IMR-90 (cell line): ENCODE measurements around the gene RIPOR2. TPM values are rescaled to one million over a fixed set of nuclear protein-coding genes. Genes with fewer than 3 reads are reported as not detected.

Experiments used
- ATAC-seq: fragments of 200-7000 bp; cut with Tn5 transposase; 2 replicates; pipeline ENCODE4 v1.9.1; 2020; ENCODE audit warnings: low read depth, mild to moderate bottlenecking, moderate library complexity
- BruUV-seq: library from RNA; stranded (reverse); fragments of 400-500 nt; replicated peaks from 2 replicates; lab custom pipeline; 2021; lab: Mats Ljungman, UMichigan
- CTCF ChIA-PET: fragments of 300-600 bp; formaldehyde crosslinking; extraction: SDS; loops from one replicate; lab custom pipeline; 2021; ENCODE audit warnings: antibody characterized with exemption; lab: Yijun Ruan, JAX
- POLR2A ChIA-PET: fragments of 300-600 bp; sonication (Branson Sonifier 250); formaldehyde crosslinking; loops from one replicate; lab custom pipeline; 2022; ENCODE audit warnings: antibody characterized with exemption; ENCODE audit not compliant: unreplicated experiment; lab: Charles Lee
- DNase-seq: peaks from one replicate; pipeline ENCODE4 v3.0.0; 2013
- H2AFZ ChIP-seq: replicated peaks from 2 replicates; pipeline ENCODE3; 2013; ENCODE audit warnings: low read length, mild to moderate bottlenecking; ENCODE audit not compliant: poor library complexity
- H2AK5ac ChIP-seq: 2 replicates; pipeline ENCODE4 v1.6.1; 2013; ENCODE audit warnings: low read depth, low read length, inconsistent platforms
- H2AK9ac ChIP-seq: replicated peaks from 2 replicates; pipeline ENCODE3; 2013; ENCODE audit warnings: mild to moderate bottlenecking, low read depth, low read length, moderate library complexity; ENCODE audit not compliant: poor library complexity
- H2BK120ac ChIP-seq: 2 replicates; pipeline ENCODE4 v1.6.1; 2013; ENCODE audit warnings: low read depth, low read length, inconsistent platforms
- H2BK15ac ChIP-seq: 3 replicates; pipeline ENCODE4 v1.6.1; 2013; ENCODE audit warnings: low read depth, low read length, inconsistent platforms
- H2BK20ac ChIP-seq: 2 replicates; pipeline ENCODE4 v1.6.1; 2013; ENCODE audit warnings: low read depth, mild to moderate bottlenecking, inconsistent platforms, low read length, moderate library complexity
- H2BK5ac ChIP-seq: 2 replicates; pipeline ENCODE4 v1.6.1; 2013; ENCODE audit warnings: mild to moderate bottlenecking, low read depth, low read length, inconsistent platforms; ENCODE audit not compliant: poor library complexity, severe bottlenecking
- H3K14ac ChIP-seq: replicated peaks from 2 replicates; pipeline ENCODE4 v1.6.1; 2013; ENCODE audit warnings: low read depth, low read length, inconsistent platforms
- H3K18ac ChIP-seq: 2 replicates; pipeline ENCODE4 v1.6.1; 2013; ENCODE audit warnings: low read depth, low read length, control low read depth
- H3K23ac ChIP-seq: 2 replicates; pipeline ENCODE4 v1.6.1; 2013; ENCODE audit warnings: low read depth, low read length, inconsistent platforms
- H3K27ac ChIP-seq: 2 replicates; pipeline ENCODE4 v1.5.1; 2013; ENCODE audit warnings: mild to moderate bottlenecking, control low read depth, low read length; ENCODE audit not compliant: insufficient read depth
- H3K27me3 ChIP-seq: 2 replicates; pipeline ENCODE4 v1.6.1; 2013; ENCODE audit warnings: low read length; ENCODE audit not compliant: control insufficient read depth, insufficient read depth
- H3K36me3 ChIP-seq: 2 replicates; pipeline ENCODE4 v1.6.1; 2013; ENCODE audit warnings: low read length, mixed read lengths; ENCODE audit not compliant: control insufficient read depth, insufficient read depth
- H3K4ac ChIP-seq: 2 replicates; pipeline ENCODE4 v1.6.1; 2013; ENCODE audit warnings: low read depth, low read length, inconsistent platforms
- H3K4me1 ChIP-seq: 2 replicates; pipeline ENCODE4 v1.6.1; 2013; ENCODE audit warnings: low read length, mixed read lengths; ENCODE audit not compliant: control insufficient read depth, insufficient read depth
- H3K4me2 ChIP-seq: 2 replicates; pipeline ENCODE4 v1.6.1; 2013; ENCODE audit warnings: low read depth, mild to moderate bottlenecking, control low read depth, low read length, moderate library complexity
- H3K4me3 ChIP-seq: 2 replicates; pipeline ENCODE4 v1.5.1; 2013; ENCODE audit warnings: low read depth, mild to moderate bottlenecking, control low read depth, low read length, moderate library complexity; ENCODE audit not compliant: insufficient read depth
- H3K56ac ChIP-seq: 2 replicates; pipeline ENCODE4 v1.6.1; 2013; ENCODE audit warnings: low read length, inconsistent platforms; ENCODE audit not compliant: insufficient read depth; ENCODE audit errors: extremely low read depth
- H3K79me1 ChIP-seq, 2 experiments: 2 replicates each; pipeline ENCODE4 v1.6.1; 2013; ENCODE audit warnings: low read length in 2 of 2, inconsistent platforms in 1 of 2, low read depth in 1 of 2
- H3K9ac ChIP-seq: 2 replicates; pipeline ENCODE4 v1.6.1; 2013; ENCODE audit warnings: low read depth, low read length, control low read depth
- H3K9me1 ChIP-seq: 2 replicates; pipeline ENCODE4 v1.6.1; 2013; ENCODE audit warnings: low read length, inconsistent platforms; ENCODE audit not compliant: insufficient read depth
- H3K9me3 ChIP-seq: 2 replicates; pipeline ENCODE4 v1.6.1; 2013; ENCODE audit warnings: low read length; ENCODE audit not compliant: control insufficient read depth, insufficient read depth
- H4K20me1 ChIP-seq: 2 replicates; pipeline ENCODE4 v1.6.1; 2013; ENCODE audit warnings: low read length, inconsistent platforms; ENCODE audit not compliant: insufficient read depth
- H4K5ac ChIP-seq: 2 replicates; pipeline ENCODE4 v1.6.1; 2013; ENCODE audit warnings: mild to moderate bottlenecking, low read depth, low read length, control low read depth
- H4K8ac ChIP-seq, 2 experiments: 2 replicates each; pipeline ENCODE4 v1.6.1; 2013; ENCODE audit warnings: low read depth in 2 of 2, low read length in 2 of 2, control low read depth in 1 of 2, inconsistent platforms in 1 of 2
- H4K91ac ChIP-seq: 2 replicates; pipeline ENCODE4 v1.6.1; 2013; ENCODE audit warnings: low read depth, low read length, inconsistent platforms; ENCODE audit not compliant: insufficient read depth
- BHLHE40 ChIP-seq: fragments of 150-350 bp; IDR thresholded peaks from 2 replicates; pipeline ENCODE4 v1.6.1; 2016; ENCODE audit warnings: mild to moderate bottlenecking, low read depth, low read length
- CEBPB ChIP-seq: IDR thresholded peaks from 2 replicates; pipeline ENCODE4 v1.6.1; 2012; ENCODE audit warnings: low read depth, low read length, improper control_type of control experiment
- MXI1 ChIP-seq: IDR thresholded peaks from 2 replicates; pipeline ENCODE4 v1.6.1; 2012; ENCODE audit warnings: low read depth, mild to moderate bottlenecking, low read length, moderate library complexity, borderline replicate concordance
- NFE2L2 ChIP-seq: fragments of 150-350 bp; IDR thresholded peaks from 2 replicates; pipeline ENCODE4 v1.6.1; 2016; ENCODE audit warnings: low read depth, mild to moderate bottlenecking, low read length
- POLR2A ChIP-seq: IDR thresholded peaks from 2 replicates; pipeline ENCODE4 v1.6.1; 2012; ENCODE audit warnings: mild to moderate bottlenecking, low read depth, low read length
- RCOR1 ChIP-seq: IDR thresholded peaks from 2 replicates; pipeline ENCODE4 v1.6.1; 2012; ENCODE audit warnings: mild to moderate bottlenecking, low read length, improper control_type of control experiment; ENCODE audit not compliant: insufficient replicate concordance
- WGBS, 2 experiments: methylation state at CpG; one replicate each; pipeline versions ENCODE4 v1.1.5 to v1.1.7; 2013; ENCODE audit warnings: missing lambda C conversion rate in 2 of 2; ENCODE audit not compliant: insufficient read length in 1 of 2; ENCODE audit errors: extremely low coverage in 2 of 2; 5-methylcytosine and 5-hydroxymethylcytosine counted together
- dilution Hi-C: fragments of 300-500 bp; cut with HindIII; formaldehyde crosslinking; loops from one replicate; pipeline ENCODE4 v1.14.3; 2018; ENCODE audit warnings: low sequenced_read_pairs; ENCODE audit not compliant: unreplicated experiment
- in situ Hi-C: fragments of 300-500 bp; cut with MboI; formaldehyde crosslinking; loops from 3 replicates; pipeline ENCODE4 v1.14.3; 2019; ENCODE audit warnings: low sequenced_read_pairs, inconsistent platforms, mixed read lengths
- intact Hi-C: fragments of 100-400 bp; cut with micrococcal nuclease; formaldehyde crosslinking; loops from 2 replicates; pipeline ENCODE4 v1.10.0; 2022
- polyA plus RNA-seq, 3 experiments: library from polyadenylated mRNA; depleted of rRNA; stranded (reverse); fragments of >200 nt; gene quantifications; 2 replicates each; pipeline ENCODE4 v1.2.3, GENCODE V29; 2012; ENCODE audit warnings: low replicate concordance in 1 of 3
- total RNA-seq: library from RNA; depleted of rRNA; stranded (reverse); fragments of >200 nt; gene quantifications from 2 replicates; pipeline ENCODE4 v1.2.3, GENCODE V29; 2012

RIPOR2 gene
- total and polyA plus RNA-seq, 2 of the 4 experiments (the other 2 are of a cell fraction) = 1.1 to 1.2 TPM

DNA sequence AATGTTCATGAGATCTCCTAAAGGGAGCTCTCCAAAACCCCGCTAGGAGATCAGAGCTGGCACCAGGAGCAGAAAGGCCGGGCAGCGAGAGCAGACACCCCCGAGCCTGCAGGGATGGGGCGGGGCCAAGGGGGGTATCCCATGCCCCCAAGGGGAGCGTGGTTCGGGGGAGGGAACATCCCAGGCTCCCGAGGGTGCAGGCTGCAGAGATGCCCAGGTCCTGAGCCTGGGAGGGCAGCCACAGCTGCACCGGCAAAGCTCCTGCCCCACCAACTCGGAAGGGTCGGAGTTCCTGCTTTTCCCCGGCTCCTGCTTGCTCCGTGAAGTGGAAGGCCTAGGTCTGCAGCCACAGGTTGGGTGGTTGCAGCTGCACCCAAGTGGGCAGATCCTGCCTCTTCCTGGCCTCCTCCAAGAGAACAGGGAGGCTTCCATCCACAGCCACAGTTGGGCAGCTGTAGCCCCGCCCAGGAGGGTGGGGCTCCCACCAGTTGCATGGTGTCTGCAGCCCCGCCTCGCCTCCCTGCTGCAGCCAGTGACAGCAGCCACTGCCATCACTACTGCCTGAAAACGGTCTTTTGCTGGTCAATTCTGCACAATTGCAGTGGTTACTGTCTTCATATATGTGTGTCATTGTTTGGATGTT, 174.4 kb downstream of the RIPOR2 start:
- Histone ChIP-seq H3K56ac (no peak overlapping the region), H3K9me3 (no peaks in the 10 kb centered on the region), H4K8ac (no peak overlapping the region), H3K4me2 (no peak overlapping the region), H3K9me1 (no peaks in the 10 kb centered on the region; the same call in 1 of the 2 replicates), H3K18ac (no peak overlapping the region), H3K4me1 (no peaks in the 10 kb centered on the region; the same call in 1 of the 2 replicates), H4K5ac (no peak overlapping the region), H2AK9ac (no peak overlapping the region), H3K9ac (no peak overlapping the region), H4K20me1 (no peaks in the 10 kb centered on the region), H2BK120ac (no peak overlapping the region), H3K14ac (no peak overlapping the region), H2BK20ac (no peak overlapping the region), H2BK15ac (no peak overlapping the region), H4K91ac (no peak overlapping the region), H3K4ac (no peak overlapping the region), H2AK5ac (no peak overlapping the region), H3K4me3 (no peak overlapping the region), H3K27me3 (no peaks in the 10 kb centered on the region), H3K23ac (no peak overlapping the region), H3K36me3 (no peaks in the 10 kb centered on the region), H2AFZ (peak overlapping the region; percentile 63), H2BK5ac (no peak overlapping the region), H3K27ac (no peak overlapping the region), H3K79me1 (no peaks in the 10 kb centered on the region)
- intact Hi-C loops = loop anchor here (10.0 kb wide), 1 partner anchor 477 kb away; no protein-coding TSS in a partner anchor
- ChIA-PET POLR2A (no interaction called here), CTCF (interaction anchor here (0.8 kb wide), 1 partner anchor 23 kb away, joined by 3 read pairs; no protein-coding TSS in a partner anchor)
- no peak for TF ChIP-seq POLR2A
- TF ChIP-seq RCOR1 = no peak
- no peak for TF ChIP-seq MXI1
- no peak for TF ChIP-seq NFE2L2
- no peak for TF ChIP-seq CEBPB
- no peak for TF ChIP-seq BHLHE40
- dilution Hi-C loops = no loop called here
- in situ Hi-C loops = loop anchor here (5.0 kb wide), 1 partner anchor 179 kb away; no protein-coding TSS in a partner anchor
- ATAC-seq = peak; percentile 66; the same call in 1 of the 2 replicates
- BruUV-seq = no TSS peak
- DNase-seq = no peak
- WGBS, 2 experiments = 88% methylated on average over 9 of the region's 17 CpGs; no CpG with 5 or more reads in 1 of the 2 experiments
